ENCODE measurements around the gene ABTB2. TPM values are rescaled to one million over a fixed set of nuclear protein-coding genes. Genes with fewer than 3 reads are reported as not detected.
A peak's percentile ranks its signal among the peaks of the same experiment; 100 is the strongest.

The ABTB2 gene
- total RNA-seq, 1 experiment from 2014 or later: 3.6 TPM

- no peak overlapping the region for H3K4me3 ChIP-seq (ENCODE audit: low read depth, low read length)
- no peaks in the 10 kb centered on the region for H3K36me3 ChIP-seq (ENCODE audit: control insufficient read depth, insufficient read depth, low read length)
- H3K9me3 Mint-ChIP-seq (ENCODE audit: unreplicated experiment): no peaks in the 10 kb centered on the region
- H3K4me1 ChIP-seq: 0 out of 2 replicates have a peak, but pooled peaks cover 4% of the 10 kb centered on the region
- H3K27me3 ChIP-seq (replicated peaks; ENCODE audit: control insufficient read depth, insufficient read depth, low read length): no peaks in the 10 kb centered on the region
- H3K27me3 Mint-ChIP-seq (ENCODE audit: insufficient read depth, unreplicated experiment): no peaks in the 10 kb centered on the region
- TF ChIP-seq, protein P1, sequence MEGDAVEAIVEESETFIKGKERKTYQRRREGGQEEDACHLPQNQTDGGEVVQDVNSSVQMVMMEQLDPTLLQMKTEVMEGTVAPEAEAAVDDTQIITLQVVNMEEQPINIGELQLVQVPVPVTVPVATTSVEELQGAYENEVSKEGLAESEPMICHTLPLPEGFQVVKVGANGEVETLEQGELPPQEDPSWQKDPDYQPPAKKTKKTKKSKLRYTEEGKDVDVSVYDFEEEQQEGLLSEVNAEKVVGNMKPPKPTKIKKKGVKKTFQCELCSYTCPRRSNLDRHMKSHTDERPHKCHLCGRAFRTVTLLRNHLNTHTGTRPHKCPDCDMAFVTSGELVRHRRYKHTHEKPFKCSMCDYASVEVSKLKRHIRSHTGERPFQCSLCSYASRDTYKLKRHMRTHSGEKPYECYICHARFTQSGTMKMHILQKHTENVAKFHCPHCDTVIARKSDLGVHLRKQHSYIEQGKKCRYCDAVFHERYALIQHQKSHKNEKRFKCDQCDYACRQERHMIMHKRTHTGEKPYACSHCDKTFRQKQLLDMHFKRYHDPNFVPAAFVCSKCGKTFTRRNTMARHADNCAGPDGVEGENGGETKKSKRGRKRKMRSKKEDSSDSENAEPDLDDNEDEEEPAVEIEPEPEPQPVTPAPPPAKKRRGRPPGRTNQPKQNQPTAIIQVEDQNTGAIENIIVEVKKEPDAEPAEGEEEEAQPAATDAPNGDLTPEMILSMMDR (IDR thresholded peaks at IDR 0.05; ENCODE audit: insufficient read depth in 1 of 2, low read depth in 1 of 2, low read length in 1 of 2, severe bottlenecking in 1 of 2, unreplicated experiment in 1 of 2): peak in 1 of 2 experiments; percentile 38
- CTCF ChIA-PET: interaction anchor here (1.7 to 2.2 kb wide), 2 partner anchors 102 to 126 kb away, joined by 9 to 16 read pairs; no protein-coding TSS in a partner anchor
- intact Hi-C loops (cut with micrococcal nuclease; ENCODE audit: unreplicated experiment): loop anchor here (1.0 kb wide), 1 partner anchor 102 kb away; no protein-coding TSS in a partner anchor
- H3K36me3 Mint-ChIP-seq (ENCODE audit: insufficient read depth, unreplicated experiment): no peaks in the 10 kb centered on the region
- H3K9me3 ChIP-seq: no peaks in the 10 kb centered on the region
- H3K27ac Mint-ChIP-seq (ENCODE audit: unreplicated experiment): no peak overlapping the region
- H3K4me1 Mint-ChIP-seq (ENCODE audit: low read depth, unreplicated experiment): peaks cover 9% of the 10 kb centered on the region
- POLR2A ChIA-PET: no interaction called here
- H3K4me3 Mint-ChIP-seq (ENCODE audit: unreplicated experiment): no peak overlapping the region
- no peak for DNase-seq
- no TSS peak for BruUV-seq (replicated peaks)
Observed at GRCh38 chr11:34366522-34366921, 8.7 kb upstream of the ABTB2 start.

DNA sequence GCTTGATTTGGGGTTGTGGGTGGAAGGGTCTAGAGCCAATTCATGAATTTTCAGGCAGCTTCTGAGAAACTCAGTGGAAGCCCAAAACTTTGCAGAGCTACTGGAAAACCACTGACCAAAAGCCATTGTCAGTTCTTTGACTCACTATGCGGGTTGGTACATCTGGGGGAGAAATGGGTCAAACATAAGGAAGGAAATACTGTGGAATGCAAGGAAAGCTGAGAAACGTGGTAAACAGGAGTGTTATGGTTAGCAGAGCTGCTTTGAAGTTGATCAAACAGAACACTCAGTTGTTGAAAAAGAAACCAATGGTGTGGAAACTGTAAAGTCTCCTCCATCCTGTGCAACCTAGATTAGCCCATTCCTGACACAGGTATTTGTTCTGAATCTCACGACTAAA is 6.3 kb upstream of the ABTB2 start:
- Histone ChIP-seq H3K4me1 (no peaks in the 10 kb centered on the region), H3K9me3 (no peaks in the 10 kb centered on the region), H3K4me3 (ENCODE audit: low read depth, low read length) (no peak overlapping the region), H3K36me3 (ENCODE audit: control insufficient read depth, insufficient read depth, low read length) (no peaks in the 10 kb centered on the region), H3K27me3 (replicated peaks; ENCODE audit: control insufficient read depth, insufficient read depth, low read length) (no peaks in the 10 kb centered on the region)
- Mint-ChIP-seq H3K36me3 (ENCODE audit: insufficient read depth, unreplicated experiment) (no peaks in the 10 kb centered on the region), H3K27ac (ENCODE audit: unreplicated experiment) (no peak overlapping the region), H3K4me1 (ENCODE audit: low read depth, unreplicated experiment) (no peaks in the 10 kb centered on the region), H3K9me3 (ENCODE audit: unreplicated experiment) (no peaks in the 10 kb centered on the region), H3K4me3 (ENCODE audit: unreplicated experiment) (no peak overlapping the region), H3K27me3 (ENCODE audit: insufficient read depth, unreplicated experiment) (no peaks in the 10 kb centered on the region)
- ChIA-PET POLR2A (no interaction called here), CTCF (interaction anchor here (1.1 to 2.1 kb wide), 2 partner anchors 128 to 190 kb away, joined by 4 to 7 read pairs; no protein-coding TSS in a partner anchor)
- BruUV-seq (replicated peaks): no TSS peak
- TF ChIP-seq, protein P1 (IDR thresholded peaks at IDR 0.05; ENCODE audit: insufficient read depth in 1 of 2, low read depth in 1 of 2, low read length in 1 of 2, severe bottlenecking in 1 of 2, unreplicated experiment in 1 of 2): no peak
- DNase-seq: no peak
- intact Hi-C loops (cut with micrococcal nuclease; ENCODE audit: unreplicated experiment): no loop called here

GRCh38 chr11:34363363-34364084 is 5.7 kb upstream of the ABTB2 start:
- DNase-seq: peak in 1 of 2 experiments; percentile 20
- H3K27me3 ChIP-seq (replicated peaks; ENCODE audit: control insufficient read depth, insufficient read depth, low read length): no peaks in the 10 kb centered on the region
- H3K4me1 ChIP-seq: no peaks in the 10 kb centered on the region
- no peaks in the 10 kb centered on the region for H3K9me3 ChIP-seq
- Mint-ChIP-seq H3K4me1 (ENCODE audit: low read depth, unreplicated experiment) (no peaks in the 10 kb centered on the region), H3K27me3 (ENCODE audit: insufficient read depth, unreplicated experiment) (no peaks in the 10 kb centered on the region), H3K36me3 (ENCODE audit: insufficient read depth, unreplicated experiment) (no peaks in the 10 kb centered on the region), H3K4me3 (ENCODE audit: unreplicated experiment) (no peak overlapping the region), H3K27ac (ENCODE audit: unreplicated experiment) (no peak overlapping the region), H3K9me3 (ENCODE audit: unreplicated experiment) (no peaks in the 10 kb centered on the region)
- no peak overlapping the region for H3K4me3 ChIP-seq (ENCODE audit: low read depth, low read length)
- BruUV-seq (replicated peaks): no TSS peak
- H3K36me3 ChIP-seq (ENCODE audit: control insufficient read depth, insufficient read depth, low read length): no peaks in the 10 kb centered on the region
- TF ChIP-seq, protein P1 (IDR thresholded peaks at IDR 0.05; ENCODE audit: insufficient read depth in 1 of 2, low read depth in 1 of 2, low read length in 1 of 2, severe bottlenecking in 1 of 2, unreplicated experiment in 1 of 2): no peak
- POLR2A ChIA-PET: no interaction called here
- intact Hi-C loops (cut with micrococcal nuclease; ENCODE audit: unreplicated experiment): no loop called here
- CTCF ChIA-PET: interaction anchor here (1.1 to 2.1 kb wide), 2 partner anchors 129 to 189 kb away, joined by 4 to 7 read pairs; no protein-coding TSS in a partner anchor

All from Caco-2 (cell line).